ENCODE measurements around the gene IQCC. TPM values are rescaled to one million over a fixed set of nuclear protein-coding genes. Genes with fewer than 3 reads are reported as not detected.
"Not testable (repeated sequence)": the region's sequence is repeated elsewhere in the genome, so short reads cannot be mapped to it uniquely, and the experiment has no call there.

Gene IQCC
- 1 to 10 TPM; 4.8 to 5.0 TPM for total RNA-seq

- H3K4me3 Mint-ChIP-seq: peak within 1 kb of the TSS; percentile 88
- H3K27me3 Mint-ChIP-seq: no peaks in the 10 kb centered on the region
- peaks cover 22% of the 10 kb centered on the region for H3K36me3 Mint-ChIP-seq (ENCODE audit: low read depth)
- peak within 1 kb of the TSS; percentile 89 for H3K27ac Mint-ChIP-seq
- ChIA-PET CTCF (interaction anchor here (0.8 to 2.9 kb wide), 6 partner anchors 9 to 54 kb away, joined by 3 to 19 read pairs (median 4); partner anchors contain the start of gene FAM167B), POLR2A (interaction anchor here (0.7 to 1.0 kb wide), 2 partner anchors 26 to 154 kb away, joined by 3 read pairs; partner anchors contain the start of gene TXLNA)
- H3K4me1 Mint-ChIP-seq: peaks cover 43% of the 10 kb centered on the region
- H3K9me3 Mint-ChIP-seq: no peaks in the 10 kb centered on the region
- DNase-seq: peak; percentile 89
These were observed at the start of gene IQCC for GRCh38 chr1:32205401-32206370. Gene IQCC (plus strand): TSS chr1:32205671. CDS start chr1:32205682, 11 bp downstream.

- CTCF ChIA-PET: interaction anchor here (1.0 kb wide), 1 partner anchor 21 kb away, joined by 4 read pairs; the partner anchor contains the start of gene TXLNA
- no peaks in the 10 kb centered on the region for H3K27me3 Mint-ChIP-seq
- peaks cover 61% of the 10 kb centered on the region for H3K36me3 Mint-ChIP-seq (ENCODE audit: low read depth)
- H3K27ac Mint-ChIP-seq: no peak overlapping the region
- POLR2A ChIA-PET: no interaction called here
- peaks cover 2% of the 10 kb centered on the region for H3K4me1 Mint-ChIP-seq
- DNase-seq: no peak
- no peak overlapping the region for H3K4me3 Mint-ChIP-seq
- no peaks in the 10 kb centered on the region for H3K9me3 Mint-ChIP-seq
These were observed 46.3 kb upstream of the IQCC start for GRCh38 chr1:32159189-32159588.

- no peak for DNase-seq
- H3K4me1 Mint-ChIP-seq: no peaks in the 10 kb centered on the region
- no peaks in the 10 kb centered on the region for H3K9me3 Mint-ChIP-seq
- H3K27me3 Mint-ChIP-seq: no peaks in the 10 kb centered on the region
- ChIA-PET POLR2A (no interaction called here), CTCF (interaction anchor here (0.6 kb wide), 1 partner anchor 12 kb away, joined by 4 read pairs; no protein-coding TSS in a partner anchor)
- H3K27ac Mint-ChIP-seq: no peak overlapping the region
- H3K36me3 Mint-ChIP-seq (ENCODE audit: low read depth): peaks cover 51% of the 10 kb centered on the region
- no peak overlapping the region for H3K4me3 Mint-ChIP-seq
These were observed 42.1 kb upstream of the IQCC start for GRCh38 chr1:32163405-32163804.

- H3K9me3 Mint-ChIP-seq, H3K4me1 Mint-ChIP-seq, H3K27me3 Mint-ChIP-seq, DNase-seq, CTCF ChIA-PET, POLR2A ChIA-PET, H3K4me3 Mint-ChIP-seq, H3K27ac Mint-ChIP-seq: not testable (repeated sequence)
- peaks cover 50% of the 10 kb centered on the region for H3K36me3 Mint-ChIP-seq (ENCODE audit: low read depth)
These were observed 39.8 kb upstream of the IQCC start for GRCh38 chr1:32165633-32166032.

- Mint-ChIP-seq H3K27me3 (no peaks in the 10 kb centered on the region), H3K4me3 (no peak overlapping the region), H3K4me1 (peaks cover 17% of the 10 kb centered on the region), H3K36me3 (ENCODE audit: low read depth) (peaks cover 49% of the 10 kb centered on the region), H3K27ac (no peak overlapping the region), H3K9me3 (no peaks in the 10 kb centered on the region)
- DNase-seq: no peak
- ChIA-PET POLR2A (no interaction called here), CTCF (no interaction called here)
These were observed 34.5 kb upstream of the IQCC start for GRCh38 chr1:32170991-32171390.

GRCh38 chr1:32172621-32173245 lies 32.7 kb upstream of the IQCC start:
- Mint-ChIP-seq H3K27me3 (no peaks in the 10 kb centered on the region), H3K36me3 (ENCODE audit: low read depth) (peaks cover 44% of the 10 kb centered on the region), H3K27ac (no peak overlapping the region), H3K4me1 (peaks cover 17% of the 10 kb centered on the region), H3K9me3 (no peaks in the 10 kb centered on the region), H3K4me3 (no peak overlapping the region)
- CTCF ChIA-PET: interaction anchor here (0.6 to 0.7 kb wide), 2 partner anchors 172 to 673 kb away, joined by 3 to 5 read pairs; no protein-coding TSS in a partner anchor
- POLR2A ChIA-PET: no interaction called here
- no peak for DNase-seq

GRCh38 chr1:32178380-32179192 lies 26.9 kb upstream of the IQCC start:
- Mint-ChIP-seq H3K9me3 (no peaks in the 10 kb centered on the region), H3K4me1 (peaks cover 40% of the 10 kb centered on the region), H3K27ac (peak overlapping the region; percentile 98), H3K4me3 (peak overlapping the region; percentile 92), H3K36me3 (ENCODE audit: low read depth) (peaks cover 46% of the 10 kb centered on the region), H3K27me3 (no peaks in the 10 kb centered on the region)
- ChIA-PET CTCF (interaction anchor here (0.7 to 1.9 kb wide), 2 partner anchors 70 to 192 kb away, joined by 3 to 4 read pairs; no protein-coding TSS in a partner anchor), POLR2A (interaction anchor here (1.0 kb wide), 2 partner anchors 27 to 37 kb away, joined by 3 to 4 read pairs; partner anchors contain the start of gene IQCC)
- DNase-seq: no peak

GRCh38 chr1:32179193-32179442 lies 26.4 kb upstream of the IQCC start:
- Mint-ChIP-seq H3K4me3 (peak overlapping the region; percentile 92), H3K27ac (peak overlapping the region; percentile 98), H3K36me3 (ENCODE audit: low read depth) (peaks cover 50% of the 10 kb centered on the region), H3K27me3 (no peaks in the 10 kb centered on the region), H3K9me3 (no peaks in the 10 kb centered on the region), H3K4me1 (peaks cover 45% of the 10 kb centered on the region)
- ChIA-PET POLR2A (interaction anchor here (1.0 kb wide), 2 partner anchors 26 to 37 kb away, joined by 3 to 4 read pairs; partner anchors contain the start of gene IQCC), CTCF (interaction anchor here (0.7 to 1.9 kb wide), 4 partner anchors 18 to 192 kb away, joined by 3 to 9 read pairs (median 4); no protein-coding TSS in a partner anchor)
- no peak for DNase-seq

- Mint-ChIP-seq H3K4me3 (peak within 1 kb of the TSS; percentile 92), H3K27me3 (no peaks in the 10 kb centered on the region), H3K9me3 (no peaks in the 10 kb centered on the region), H3K36me3 (ENCODE audit: low read depth) (peaks cover 50% of the 10 kb centered on the region), H3K27ac (peak within 1 kb of the TSS; percentile 98), H3K4me1 (peaks cover 47% of the 10 kb centered on the region)
- ChIA-PET CTCF (interaction anchor here (0.6 to 1.9 kb wide), 11 partner anchors 16 to 193 kb away, joined by 3 to 9 read pairs (median 3); partner anchors contain the start of gene CCDC28B), POLR2A (interaction anchor here (1.0 kb wide), 2 partner anchors 26 to 36 kb away, joined by 3 to 4 read pairs; partner anchors contain the start of gene IQCC)
- peak; percentile 90 for DNase-seq
These were observed 25.9 kb upstream of the IQCC start, which contains the start of gene TXLNA for GRCh38 chr1:32179443-32180185. Gene TXLNA (plus strand): TSS chr1:32179675. CDS start chr1:32180346, 671 bp downstream.

GRCh38 chr1:32180186-32181060 lies 25.0 kb upstream of the IQCC start:
- Mint-ChIP-seq H3K4me1 (peaks cover 53% of the 10 kb centered on the region), H3K27me3 (no peaks in the 10 kb centered on the region), H3K4me3 (peak overlapping the region; percentile 92)

GRCh38 chr1:32181065-32181464 lies 24.4 kb upstream of the IQCC start:
- peaks cover 51% of the 10 kb centered on the region for H3K36me3 Mint-ChIP-seq (ENCODE audit: low read depth)
- DNase-seq: no peak
- H3K27me3 Mint-ChIP-seq: no peaks in the 10 kb centered on the region
- H3K27ac Mint-ChIP-seq: peak overlapping the region; percentile 84
- no peaks in the 10 kb centered on the region for H3K9me3 Mint-ChIP-seq
- peaks cover 55% of the 10 kb centered on the region for H3K4me1 Mint-ChIP-seq
- POLR2A ChIA-PET: no interaction called here
- peak overlapping the region; percentile 92 for H3K4me3 Mint-ChIP-seq
- CTCF ChIA-PET: interaction anchor here (0.5 to 1.9 kb wide), 9 partner anchors 12 to 288 kb away, joined by 3 to 9 read pairs (median 3); no protein-coding TSS in a partner anchor

More at GRCh38 chr1:32180186-32181060, 25.0 kb upstream of the IQCC start:
- ChIA-PET POLR2A (no interaction called here), CTCF (interaction anchor here (0.5 to 1.9 kb wide), 12 partner anchors 12 to 289 kb away, joined by 3 to 9 read pairs (median 3); partner anchors contain the start of gene CCDC28B)
- Mint-ChIP-seq H3K27ac (peak overlapping the region; percentile 84), H3K36me3 (ENCODE audit: low read depth) (peaks cover 49% of the 10 kb centered on the region), H3K9me3 (no peaks in the 10 kb centered on the region)
- peak; percentile 26 for DNase-seq
